GM04504 (cell line): Measurements from ENCODE around the gene C17orf107.
"Not testable (repeated sequence)": the region's sequence is repeated elsewhere in the genome, so short reads cannot be mapped to it uniquely, and the experiment has no call there.

Source experiments
- DNase-seq: peaks from one replicate; pipeline ENCODE4 v3.0.0-alpha.2; 2012; ENCODE audit warnings: low read depth

C17orf107 gene

DNA sequence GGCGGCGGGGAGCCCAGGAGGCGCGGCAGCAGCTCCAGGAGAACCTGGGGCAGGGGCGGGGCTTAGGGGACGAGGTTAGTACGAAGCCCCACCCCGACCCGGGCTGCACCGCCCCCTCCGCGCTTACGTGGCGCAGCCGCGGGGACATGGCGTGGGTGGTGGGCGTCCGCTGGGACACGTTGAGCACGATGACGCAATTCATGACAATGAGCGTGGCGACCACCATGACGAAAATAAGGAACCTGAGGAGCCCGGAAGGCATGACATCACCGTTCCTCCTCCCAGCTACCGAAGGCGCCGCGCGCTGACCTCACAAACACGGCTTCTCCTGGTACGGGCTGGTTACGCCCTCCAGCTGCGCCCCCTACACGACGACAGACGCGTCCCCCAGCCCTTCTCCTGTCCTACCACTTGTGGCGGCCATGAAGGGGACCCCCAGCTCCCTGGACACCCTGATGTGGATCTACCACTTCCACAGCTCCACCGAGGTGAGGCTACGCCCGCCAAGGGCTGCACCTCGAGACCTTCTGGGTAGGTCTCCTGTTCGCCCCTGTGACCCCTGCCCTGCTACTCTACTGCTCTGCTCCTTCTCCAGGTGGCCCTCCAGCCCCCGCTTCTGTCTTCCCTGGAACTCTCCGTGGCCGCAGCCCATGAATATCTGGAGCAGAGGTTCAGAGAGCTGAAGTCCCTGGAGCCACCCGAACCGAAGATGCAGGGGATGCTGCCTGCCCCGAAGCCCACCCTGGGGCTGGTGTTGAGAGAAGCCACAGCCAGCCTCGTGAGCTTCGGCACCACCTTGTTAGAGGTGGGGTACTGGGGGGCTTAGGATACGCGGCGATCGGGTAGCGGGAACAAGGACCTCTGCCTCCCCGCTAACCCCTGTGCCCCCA is at the start of gene C17orf107:
Gene C17orf107, plus strand, starts transcription at position 196 of the 890 bp plus-strand sequence. Its CDS starts 227 bp downstream, at position 423.
- DNase-seq = no peak

GRCh38 chr17:4850246-4850645 is 49.1 kb upstream of the C17orf107 start:
- no peak for DNase-seq

- no peak for DNase-seq
Measured at GRCh38 chr17:4851084-4851483, 48.3 kb upstream of the C17orf107 start.

DNA sequence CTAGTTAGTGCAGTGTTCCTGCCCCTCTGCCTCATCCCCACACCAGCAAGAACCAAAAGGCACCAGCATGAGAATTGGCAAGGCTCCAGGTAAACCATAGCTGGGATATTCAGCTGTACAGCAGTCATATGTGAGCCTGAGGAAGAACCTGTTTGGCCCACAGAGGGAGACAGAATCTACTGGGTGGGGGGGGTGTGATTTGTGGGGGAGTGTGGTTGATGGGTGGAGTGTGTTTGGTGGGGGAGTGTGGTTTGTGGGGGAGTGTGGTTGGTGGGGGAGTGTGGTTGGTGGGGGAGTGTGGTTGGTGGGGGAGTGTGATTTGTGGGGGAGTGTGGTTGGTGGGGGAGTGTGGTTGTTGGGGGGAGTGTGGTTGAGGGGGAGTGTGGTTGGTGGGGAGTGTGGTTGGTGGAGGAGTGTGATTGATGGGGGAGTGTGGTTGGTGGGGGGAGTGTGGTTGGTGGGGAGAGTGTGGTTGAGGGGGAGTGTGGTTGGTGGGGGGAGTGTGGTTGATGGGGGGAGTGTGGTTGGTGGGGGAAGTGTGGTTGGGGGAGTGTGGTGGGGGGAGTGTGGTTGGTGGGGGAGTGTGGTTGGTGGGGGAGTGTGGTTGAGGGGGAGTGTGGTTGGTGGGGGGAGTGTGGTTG is 46.6 kb upstream of the C17orf107 start:
- DNase-seq = peak; percentile 29

DNA sequence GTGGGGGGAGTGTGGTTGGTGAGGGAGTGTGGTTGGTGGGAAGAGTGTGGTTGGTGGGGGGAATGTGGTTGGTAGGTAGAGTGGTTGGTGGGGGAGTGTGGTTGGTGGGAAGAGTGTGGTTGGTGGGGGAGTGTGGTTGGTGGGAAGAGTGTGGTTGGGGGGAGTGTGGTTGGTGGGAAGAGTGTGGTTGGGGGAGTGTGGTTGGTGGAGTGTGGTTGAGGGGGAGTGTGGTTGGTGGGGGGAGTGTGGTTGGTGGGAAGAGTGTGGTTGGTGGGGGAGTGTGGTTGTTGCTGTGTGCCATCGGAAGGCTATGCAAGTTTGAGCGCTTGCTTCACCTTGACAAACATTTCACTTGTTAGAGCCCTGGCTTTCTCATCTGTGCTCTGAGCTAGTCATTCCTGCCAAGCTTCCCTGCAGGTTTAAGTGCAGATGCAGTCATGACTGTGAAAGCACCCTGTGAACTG is 46.1 kb upstream of the C17orf107 start:
- DNase-seq = no peak

DNA sequence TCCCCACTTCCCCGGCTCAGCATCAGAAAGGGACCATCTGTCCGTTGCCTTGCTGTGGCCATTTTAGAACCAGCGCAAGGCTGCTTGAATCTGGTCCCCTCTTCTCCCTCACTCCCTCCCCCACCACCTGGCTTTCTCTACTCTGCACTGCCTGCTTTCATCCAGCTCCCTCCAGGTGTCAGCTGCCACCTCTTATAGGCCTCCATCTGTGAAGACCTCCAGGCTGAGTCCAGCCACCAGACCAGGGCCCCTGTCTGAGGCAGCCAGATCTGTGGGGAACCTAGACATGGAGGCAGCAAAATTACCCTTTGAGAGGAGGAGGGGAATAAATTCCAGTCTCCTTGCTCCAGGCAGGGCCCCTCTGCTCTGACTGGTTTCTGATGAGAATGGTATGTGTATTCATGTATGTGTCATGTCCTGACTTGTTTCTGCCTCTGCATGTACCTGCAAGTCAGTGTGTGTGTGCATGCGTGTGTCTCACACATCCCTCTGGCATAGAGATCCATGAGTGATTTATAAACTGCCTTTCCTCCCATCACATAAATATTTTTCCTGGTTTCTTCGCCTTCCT is 45.1 kb upstream of the C17orf107 start:
- DNase-seq = no peak

DNA sequence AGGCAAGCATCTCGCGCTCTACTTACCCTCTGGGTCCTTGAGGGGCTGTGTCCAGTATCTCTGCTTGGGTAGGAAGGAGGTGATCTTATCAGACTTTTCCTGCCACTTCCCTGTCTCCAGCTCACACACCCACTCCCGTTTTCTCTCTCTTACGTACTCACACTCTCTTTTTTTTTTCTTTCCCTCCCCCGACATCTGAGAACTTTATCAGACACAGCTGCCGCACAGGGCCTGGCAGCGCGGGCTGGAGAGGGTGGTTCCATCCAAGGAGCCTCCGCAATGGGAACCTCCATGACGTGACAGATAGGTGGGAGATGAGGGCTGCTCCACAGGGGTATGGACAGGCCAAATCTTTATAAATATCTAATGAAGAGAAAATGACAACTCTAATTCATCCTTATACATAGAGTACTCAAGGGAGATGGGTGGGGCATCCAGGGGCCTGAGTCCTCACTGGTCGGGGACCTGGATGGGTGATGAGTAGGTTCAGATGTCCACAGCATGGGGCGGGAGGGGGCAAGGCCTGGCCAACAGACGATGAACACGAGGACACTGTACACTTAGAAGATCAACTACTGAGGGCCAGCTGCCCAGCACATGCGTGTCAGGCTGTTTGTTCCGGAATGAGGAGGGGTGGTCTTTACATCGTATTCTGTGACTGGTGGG is 42.9 kb upstream of the C17orf107 start:
- no peak for DNase-seq

DNA sequence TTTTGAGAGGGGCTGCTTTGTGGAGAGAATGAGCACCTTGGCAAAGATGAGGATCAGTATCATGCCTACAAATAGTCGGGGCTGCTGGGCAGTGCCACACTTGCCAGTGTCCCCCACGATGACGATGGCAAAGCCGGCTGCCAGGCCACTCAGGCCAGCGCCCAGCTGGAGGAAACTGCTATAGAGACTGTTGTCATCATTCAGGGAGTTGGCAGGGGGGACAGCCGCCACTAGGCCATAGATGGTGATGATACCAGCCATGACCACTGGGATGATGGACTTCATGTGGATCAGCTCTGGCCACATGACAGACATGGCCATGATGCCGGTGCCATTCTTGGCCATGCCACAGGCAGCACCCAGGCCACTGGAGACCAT is 42.4 kb upstream of the C17orf107 start:
- DNase-seq = no peak

DNA sequence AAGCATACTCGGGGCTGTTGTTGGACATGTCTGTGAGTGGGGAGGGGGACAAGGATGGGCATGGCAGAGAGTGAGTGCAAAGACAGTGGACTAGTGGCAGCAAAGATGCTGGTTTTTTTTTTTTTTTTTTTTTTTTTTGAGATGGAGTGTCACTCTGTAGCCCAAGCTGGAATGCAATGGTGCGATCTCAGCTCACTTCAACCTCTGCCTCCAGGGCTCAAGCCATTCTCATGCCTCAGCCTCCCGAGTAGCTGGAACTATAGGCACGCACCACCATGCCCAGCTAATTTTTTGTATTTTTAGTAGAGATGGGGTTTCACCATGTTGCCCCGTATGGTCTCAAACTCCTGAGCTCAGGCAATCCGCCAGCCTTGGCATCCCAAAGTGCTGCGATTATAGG is 42.0 kb upstream of the C17orf107 start:
- DNase-seq = not testable (repeated sequence)

- no peak for DNase-seq
Measured at GRCh38 chr17:4858068-4858881, 41.1 kb upstream of the C17orf107 start.

DNA sequence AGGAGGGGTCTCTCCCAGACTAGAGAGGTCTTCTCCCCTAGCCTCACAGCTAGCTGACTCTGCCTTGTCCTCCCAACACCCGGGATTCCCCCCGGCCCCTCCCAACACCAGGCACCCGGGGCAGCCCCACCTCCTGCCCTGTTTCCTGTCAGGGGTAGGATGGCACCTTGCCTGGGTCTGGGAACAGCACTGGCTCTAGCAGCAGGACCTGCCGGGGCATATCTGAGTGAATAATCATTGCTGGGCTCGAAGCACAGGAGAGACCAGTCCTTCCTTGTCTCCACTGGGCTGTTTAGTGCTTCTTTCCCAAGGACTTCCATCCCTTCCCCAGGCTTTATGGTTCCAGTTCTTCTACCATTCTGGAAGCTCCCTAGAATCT is 40.5 kb upstream of the C17orf107 start:
- no peak for DNase-seq

- DNase-seq = no peak
Measured at GRCh38 chr17:4859816-4860625, 39.3 kb upstream of the C17orf107 start.

DNA sequence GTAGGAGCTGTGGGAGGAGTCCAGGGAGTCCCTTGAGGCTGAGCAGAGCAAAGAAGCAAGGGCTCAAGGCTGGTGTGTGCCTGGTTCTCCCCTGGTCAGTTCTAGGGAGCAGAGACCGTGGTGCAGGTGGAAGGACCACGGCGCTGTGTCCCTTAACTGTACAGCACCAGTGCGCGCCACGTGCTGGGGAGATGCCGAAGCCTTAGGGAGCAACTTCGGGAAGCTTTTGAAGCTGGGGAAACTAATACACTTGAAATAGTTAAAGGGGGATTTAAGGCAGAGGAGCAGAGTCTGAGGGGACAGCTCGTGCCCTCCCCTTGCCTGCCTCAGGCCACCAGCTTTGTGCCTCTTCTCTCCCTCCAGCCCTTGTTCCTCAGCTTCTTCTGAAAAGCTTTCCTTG is 38.7 kb upstream of the C17orf107 start:
- DNase-seq = no peak

DNA sequence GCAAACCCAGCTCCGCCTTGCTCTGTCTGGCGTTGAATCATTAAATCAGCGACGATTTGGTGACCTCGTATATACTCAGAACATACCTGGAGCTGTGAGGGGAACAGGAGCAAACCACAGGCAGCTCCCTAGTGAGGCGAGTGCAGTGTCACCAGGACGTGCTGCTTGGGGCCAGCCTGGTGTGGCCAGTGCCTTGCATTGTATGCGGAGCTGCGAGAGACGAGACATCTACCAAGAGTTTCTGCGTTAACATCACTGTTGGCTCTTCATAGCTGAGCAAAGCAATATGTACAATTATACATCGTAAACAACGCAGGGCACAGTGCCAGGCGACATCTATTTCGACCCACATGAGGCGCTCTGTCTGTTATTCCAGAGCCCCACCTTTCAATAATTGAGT is 38.3 kb upstream of the C17orf107 start:
- no peak for DNase-seq

DNA sequence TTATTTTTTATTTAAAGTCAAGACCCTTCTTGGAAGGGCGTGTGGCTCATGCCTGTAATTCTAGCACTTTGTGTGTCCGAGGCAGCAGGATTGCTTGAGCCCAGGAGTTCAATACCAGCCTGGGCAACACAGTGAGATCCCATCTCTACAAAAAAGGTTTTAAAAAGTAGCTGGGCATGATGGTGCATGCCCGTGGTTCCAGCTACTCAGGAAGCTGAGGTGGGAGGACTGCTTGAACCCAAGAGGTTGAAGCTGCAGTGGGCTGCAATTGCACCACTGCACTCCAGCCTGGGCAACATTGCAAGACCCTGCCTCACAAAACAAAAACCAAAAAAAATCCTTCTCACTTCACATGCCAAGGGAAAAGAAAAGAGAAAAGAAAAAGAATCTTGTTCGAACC is 36.6 kb upstream of the C17orf107 start:
- no peak for DNase-seq

- DNase-seq = no peak
Measured at GRCh38 chr17:4863321-4863720, 36.0 kb upstream of the C17orf107 start.

- not testable (repeated sequence) for DNase-seq
Measured at GRCh38 chr17:4867535-4867934, 31.8 kb upstream of the C17orf107 start.

DNA sequence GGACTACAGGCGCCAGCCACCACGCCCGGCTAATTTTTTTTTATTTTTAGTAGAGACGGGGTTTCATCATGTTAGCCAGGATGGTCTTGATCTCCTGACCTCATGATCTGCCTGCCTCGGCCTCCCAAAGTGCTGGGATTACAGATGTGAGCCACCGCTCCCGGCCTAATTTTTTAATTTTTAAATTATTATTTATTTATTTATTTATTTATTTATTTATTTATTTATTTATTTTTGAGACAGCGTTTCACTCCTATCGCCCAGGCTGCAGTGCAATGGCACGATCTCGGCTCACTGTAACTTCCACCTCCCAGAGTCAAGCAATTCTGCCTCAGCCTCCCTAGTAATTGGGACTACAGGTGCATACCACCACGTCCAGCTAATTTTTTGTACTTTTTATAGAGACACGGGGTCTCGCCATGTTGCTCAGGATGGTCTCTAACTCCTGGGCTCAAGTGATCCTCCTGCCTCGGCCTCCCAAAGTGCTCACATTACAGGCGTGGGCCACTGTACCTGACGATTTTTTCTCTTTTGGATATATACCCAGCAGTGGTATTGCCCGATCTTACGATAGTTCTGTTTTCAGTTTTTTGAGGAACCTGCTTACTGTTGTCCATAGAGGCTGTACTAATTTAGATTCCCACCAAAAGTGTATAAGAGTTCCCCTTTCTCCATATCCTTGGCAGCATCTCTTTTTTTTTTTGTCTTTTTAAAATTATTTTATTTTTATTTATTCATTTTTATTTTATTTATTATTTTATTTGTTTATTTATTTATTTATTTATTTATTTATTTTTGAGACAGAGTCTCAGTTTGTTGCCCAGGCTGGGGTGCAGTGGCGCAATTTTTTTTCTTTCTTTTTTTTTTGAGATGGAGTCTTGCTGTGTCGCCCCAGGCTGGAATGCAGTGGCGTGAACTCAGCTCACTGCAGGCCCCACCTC is 30.0 kb upstream of the C17orf107 start:
- DNase-seq = not testable (repeated sequence)

- no peak for DNase-seq
Measured at GRCh38 chr17:4870855-4871254, 28.5 kb upstream of the C17orf107 start.

DNA sequence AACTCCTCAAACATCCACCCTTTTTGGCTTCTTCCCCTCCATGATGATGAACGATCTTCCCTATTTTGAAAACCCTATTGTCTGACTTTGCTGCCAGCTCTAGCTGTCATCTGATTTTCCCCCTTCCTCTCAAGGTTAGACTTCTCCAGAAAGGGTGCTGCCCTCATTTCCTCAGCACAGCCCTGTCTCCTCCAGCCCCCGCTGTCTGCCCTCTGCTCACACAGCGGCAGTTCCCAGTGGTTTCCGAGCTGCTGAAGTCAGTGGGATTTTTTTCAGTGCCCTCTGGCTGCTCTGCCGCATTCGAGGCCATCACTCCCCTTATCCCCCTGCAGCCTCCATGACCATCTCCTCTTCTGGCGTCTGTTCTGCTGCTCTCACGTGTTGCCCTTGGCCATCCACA is 26.6 kb upstream of the C17orf107 start:
- DNase-seq = no peak
